Gastrocnemius medialis (tissue), 4 donors: Measurements from ENCODE around the gene AP3S1.

ENCODE experiments used
- POLR2A ChIP-seq, 2 donors: fragments of 450-650 bp; IDR thresholded peaks; one replicate each; pipeline ENCODE4 v1.6.1; 2017; ENCODE audit warnings: antibody characterized with exemption in 2 of 2, mild to moderate bottlenecking in 2 of 2, moderate library complexity in 2 of 2
- TF ChIP-seq, protein P1 (sequence below), 5 experiments: fragments of 450-650 bp in 3 of 5; fragments of 200-600 bp in 2 of 5; sonication (generic) in 2 of 5; IDR thresholded peaks in 4 of 5; conservative IDR thresholded peaks in 1 of 5; 1 replicate in 4 of 5; 2 replicates in 1 of 5; pipeline ENCODE4 v1.5.1; 2016 to 2019; ENCODE audit warnings: antibody characterized with exemption in 5 of 5, mild to moderate bottlenecking in 3 of 5, moderate library complexity in 3 of 5

DNA sequence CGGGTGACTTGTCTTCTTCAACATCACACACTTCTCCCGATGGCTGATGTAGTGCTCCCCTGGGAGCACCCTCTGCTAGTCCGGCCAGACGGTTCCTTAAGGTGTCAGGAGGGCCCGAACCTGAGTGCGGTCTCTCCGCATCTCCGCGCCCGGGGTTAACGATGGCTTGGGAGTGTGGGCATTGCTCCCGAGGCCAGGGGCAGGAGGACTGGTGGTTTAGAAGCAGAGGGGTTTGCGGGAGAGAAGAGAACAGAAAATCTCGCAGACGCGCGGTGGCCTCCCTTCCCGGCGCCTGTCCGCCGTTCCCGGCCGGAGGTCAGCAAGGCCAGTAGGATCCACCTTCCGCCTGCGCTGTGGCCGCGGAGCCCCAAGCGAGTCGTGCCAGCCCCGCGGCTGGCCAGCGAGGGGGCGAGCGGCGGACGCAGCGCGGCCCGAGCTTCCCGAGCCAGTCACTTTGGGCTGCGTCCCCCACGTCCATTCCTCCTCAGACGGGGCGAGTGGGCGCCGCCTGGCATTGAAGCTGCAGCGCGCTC lies 26.0 kb upstream of the AP3S1 start:
- TF ChIP-seq, protein P1, sequence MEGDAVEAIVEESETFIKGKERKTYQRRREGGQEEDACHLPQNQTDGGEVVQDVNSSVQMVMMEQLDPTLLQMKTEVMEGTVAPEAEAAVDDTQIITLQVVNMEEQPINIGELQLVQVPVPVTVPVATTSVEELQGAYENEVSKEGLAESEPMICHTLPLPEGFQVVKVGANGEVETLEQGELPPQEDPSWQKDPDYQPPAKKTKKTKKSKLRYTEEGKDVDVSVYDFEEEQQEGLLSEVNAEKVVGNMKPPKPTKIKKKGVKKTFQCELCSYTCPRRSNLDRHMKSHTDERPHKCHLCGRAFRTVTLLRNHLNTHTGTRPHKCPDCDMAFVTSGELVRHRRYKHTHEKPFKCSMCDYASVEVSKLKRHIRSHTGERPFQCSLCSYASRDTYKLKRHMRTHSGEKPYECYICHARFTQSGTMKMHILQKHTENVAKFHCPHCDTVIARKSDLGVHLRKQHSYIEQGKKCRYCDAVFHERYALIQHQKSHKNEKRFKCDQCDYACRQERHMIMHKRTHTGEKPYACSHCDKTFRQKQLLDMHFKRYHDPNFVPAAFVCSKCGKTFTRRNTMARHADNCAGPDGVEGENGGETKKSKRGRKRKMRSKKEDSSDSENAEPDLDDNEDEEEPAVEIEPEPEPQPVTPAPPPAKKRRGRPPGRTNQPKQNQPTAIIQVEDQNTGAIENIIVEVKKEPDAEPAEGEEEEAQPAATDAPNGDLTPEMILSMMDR (IDR thresholded peaks at IDR 0.05 in 4 of 5, conservative IDR thresholded peaks at IDR 0.05 in 1 of 5), result no peak
- no peak for TF ChIP-seq POLR2A (IDR thresholded peaks at IDR 0.05)
